Heart right ventricle (tissue), 16 donors: ENCODE measurements around the gene BTG3. TPM values are rescaled to one million over a fixed set of nuclear protein-coding genes. Genes with fewer than 3 reads are reported as not detected.
A peak's percentile ranks its signal among the peaks of the same experiment; 100 is the strongest.

Experiments
- ATAC-seq, 8 donors: fragments of 200-7000 bp; cut with Tn5 transposase; one replicate each; pipeline ENCODE4 v1.9.1; 2020; ENCODE audit warnings: mild to moderate bottlenecking in 8 of 8, moderate library complexity in 8 of 8, moderate number of reproducible peaks in 1 of 8
- DNase-seq, 2 donors: peaks; one replicate each; pipeline ENCODE4 v3.0.0-alpha.2; 2020
- H3K27ac ChIP-seq, 10 donors: fragments of 200-600 bp; sonication (generic) in 2 of 10; one replicate each; pipeline versions ENCODE4 v1.5.0 to v1.8.0; 2020 to 2022; ENCODE audit warnings: mild to moderate bottlenecking in 3 of 10
- H3K27me3 ChIP-seq, 7 donors: fragments of 200-600 bp; one replicate each; pipeline ENCODE4 v1.8.0; 2021 to 2022; ENCODE audit warnings: mild to moderate bottlenecking in 2 of 7
- H3K36me3 ChIP-seq, 9 donors: fragments of 200-600 bp; sonication (generic) in 1 of 9; one replicate each; pipeline versions ENCODE4 v1.5.0 to v1.8.0; 2020 to 2022; ENCODE audit warnings: mild to moderate bottlenecking in 2 of 9
- H3K4me1 ChIP-seq, 9 donors: fragments of 200-600 bp; sonication (generic) in 1 of 9; one replicate each; pipeline versions ENCODE4 v1.5.0 to v1.8.0; 2020 to 2022; ENCODE audit warnings: mild to moderate bottlenecking in 4 of 9
- H3K4me3 ChIP-seq, 10 donors: fragments of 200-600 bp; sonication (generic) in 2 of 10; one replicate each; pipeline versions ENCODE4 v1.5.0 to v1.8.0; 2020 to 2022; ENCODE audit warnings: mild to moderate bottlenecking in 7 of 10, moderate library complexity in 2 of 10
- H3K9me3 ChIP-seq, 11 donors: fragments of 200-600 bp in 10 of 11; sonication (generic) in 2 of 11; one replicate each; pipeline versions ENCODE4 v1.5.0 to v1.8.0; 2013 to 2022; ENCODE audit warnings: mild to moderate bottlenecking in 2 of 11, control low read depth in 1 of 11, moderate library complexity in 1 of 11
- WGBS, 2 donors: extraction: QIAGEN DNeasy Blood & Tissue Kit; methylation state at CpG; one replicate each; pipeline ENCODE4 v1.1.7; 2013; ENCODE audit warnings: inconsistent platforms in 1 of 2; 5-methylcytosine and 5-hydroxymethylcytosine counted together
- intact Hi-C, 10 donors: fragments of 100-400 bp; cut with DNase I; formaldehyde crosslinking; loops; one replicate each; pipeline versions ENCODE4 v1.11.1 to v1.14.2; 2022
- polyA plus RNA-seq, 2 donors: library from polyadenylated mRNA; stranded (reverse); fragments of 200-250 nt; gene quantifications; one replicate each; pipeline ENCODE4 v1.2.3, GENCODE V29; 2013
- total RNA-seq, 10 donors: library from RNA; stranded (reverse); fragmentation: NEBNext Ultra II Directional in 3 of 10; extraction: Animal tissue kit (Norgen Biotek cat#: 25700) in 3 of 10; gene quantifications; one replicate each; pipeline versions ENCODE4 v1.2.1 to v1.2.4, GENCODE V29; 2021 to 2023
- TF ChIP-seq, protein P1 (sequence below), 9 donors: fragments of 200-600 bp; sonication (generic) in 2 of 9; IDR thresholded peaks; one replicate each; pipeline versions ENCODE4 v1.5.0 to v1.8.0; 2021 to 2022; ENCODE audit warnings: antibody characterized with exemption in 9 of 9, mild to moderate bottlenecking in 5 of 9, moderate library complexity in 1 of 9
- donor health status: Arrhythmogenic right ventricular cardiomyopathy.
- donor health status: ischemic (EF 13 %, LVEDD 7.1; RV severe dilation, severe dysfunction).
- donor health status: healthy with polysubstance abuse.
- donor health status: DM: no; HTN: yes; CAD: no.
- donor health status: DM: no; HTN: no; CAD: no.
- donor health status: ischemic (EF 25% LVEDD 6.9; RV normal size, moderate dysfunction).
- donor health status: ischemic (EF 25% LVEDD 5.7; RV mildly dilated, moderate dysfunction).
- donor health status: healthy.
- donor health status: DM: yes; HTN: yes; CAD: no.
- donor health status: Ischemic cardiomyopathy.
- donor health status: ischemic (EF 35%, LVEDD 5.7; RV mildly dilated, moderate dysfunction).
- donor health status: nonischemic (EF 11% LVEDD 7.7; RV severe dilation, severe dysfunction).
- donor health status: DM: yes; HTN: yes; CAD: no.
- donor health status: PGD.
- donor health status: ischemic (EF 29% LVEDD 5.4; RV normal size, mild dysfunction).
- donor health status: nonischemic (EF 23%, LVEDD 6.1; RV moderate dilation, normal function).

Gene BTG3
- total and polyA plus RNA-seq, 12 donors, result 2.4 to 13.2 (median 5.5) TPM

DNA sequence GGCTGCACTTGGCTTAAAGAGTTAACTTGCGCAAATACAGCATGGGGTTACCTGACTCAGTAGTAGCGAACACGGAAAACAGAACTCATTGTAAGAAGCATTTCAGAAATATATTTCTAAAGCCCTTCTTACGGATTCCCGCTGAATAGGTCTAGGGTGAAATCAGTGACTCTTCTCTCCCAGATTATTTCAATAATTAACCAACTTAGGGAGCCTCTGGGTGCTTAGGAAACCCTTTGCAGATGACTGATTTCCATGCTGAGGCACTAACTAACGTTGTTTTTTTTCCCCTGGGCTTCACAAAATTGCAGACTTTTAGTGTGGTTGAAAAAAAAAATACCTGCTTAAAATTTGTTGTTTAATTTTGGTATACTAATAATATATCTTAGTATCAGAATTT, 40.3 kb downstream of the BTG3 start:
- Histone ChIP-seq H3K9me3 (no peaks in the 10 kb centered on the region), H3K36me3 (no peaks in the 10 kb centered on the region), H3K27ac (no peak overlapping the region), H3K4me3 (no peak overlapping the region), H3K4me1 (peaks cover 0 to 8% (median 0%) of the 10 kb centered on the region in 9 donors), H3K27me3 (no peaks in the 10 kb centered on the region)
- ATAC-seq (no peak), DNase-seq (no peak)
- intact Hi-C loops, result loop anchor here in 1 of 10 donors (10.0 kb wide), 1 partner anchor 168 kb away; no protein-coding TSS in a partner anchor
- TF ChIP-seq, protein P1, sequence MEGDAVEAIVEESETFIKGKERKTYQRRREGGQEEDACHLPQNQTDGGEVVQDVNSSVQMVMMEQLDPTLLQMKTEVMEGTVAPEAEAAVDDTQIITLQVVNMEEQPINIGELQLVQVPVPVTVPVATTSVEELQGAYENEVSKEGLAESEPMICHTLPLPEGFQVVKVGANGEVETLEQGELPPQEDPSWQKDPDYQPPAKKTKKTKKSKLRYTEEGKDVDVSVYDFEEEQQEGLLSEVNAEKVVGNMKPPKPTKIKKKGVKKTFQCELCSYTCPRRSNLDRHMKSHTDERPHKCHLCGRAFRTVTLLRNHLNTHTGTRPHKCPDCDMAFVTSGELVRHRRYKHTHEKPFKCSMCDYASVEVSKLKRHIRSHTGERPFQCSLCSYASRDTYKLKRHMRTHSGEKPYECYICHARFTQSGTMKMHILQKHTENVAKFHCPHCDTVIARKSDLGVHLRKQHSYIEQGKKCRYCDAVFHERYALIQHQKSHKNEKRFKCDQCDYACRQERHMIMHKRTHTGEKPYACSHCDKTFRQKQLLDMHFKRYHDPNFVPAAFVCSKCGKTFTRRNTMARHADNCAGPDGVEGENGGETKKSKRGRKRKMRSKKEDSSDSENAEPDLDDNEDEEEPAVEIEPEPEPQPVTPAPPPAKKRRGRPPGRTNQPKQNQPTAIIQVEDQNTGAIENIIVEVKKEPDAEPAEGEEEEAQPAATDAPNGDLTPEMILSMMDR (IDR thresholded peaks at IDR 0.05), result no peak
- 79 to 86% methylated on average over 6 of the region's 6 CpGs for WGBS, 2 donors

- Histone ChIP-seq H3K4me3 (no peak overlapping the region), H3K9me3 (no peaks in the 10 kb centered on the region), H3K27me3 (no peaks in the 10 kb centered on the region), H3K36me3 (no peaks in the 10 kb centered on the region), H3K4me1 (no peaks in the 10 kb centered on the region), H3K27ac (no peak overlapping the region)
- intact Hi-C loops, result loop anchor here in 1 of 10 donors (10.0 kb wide), 1 partner anchor 166 kb away; no protein-coding TSS in a partner anchor
- TF ChIP-seq, protein P1 (IDR thresholded peaks at IDR 0.05), result no peak
- no peak for ATAC-seq
- 88 to 90% methylated on average over 9 of the region's 9 CpGs for WGBS, 2 donors
- no peak for DNase-seq
These were observed 41.9 kb downstream of the BTG3 start for GRCh38 chr21:17570786-17571185.

GRCh38 chr21:17560377-17561025, 52.2 kb downstream of the BTG3 start:
- peaks cover 0 to 4% (median 0%) of the 10 kb centered on the region in 9 donors for H3K4me1 ChIP-seq
- ATAC-seq, result no peak
- H3K4me3 ChIP-seq, result no peak overlapping the region
- WGBS, 2 donors, result 55 to 57% methylated on average over 5 of the region's 5 CpGs
- no peak overlapping the region for H3K27ac ChIP-seq
- no peak for DNase-seq
- intact Hi-C loops, result no loop called here
- no peaks in the 10 kb centered on the region for H3K27me3 ChIP-seq
- peaks cover 0 to 6% (median 0%) of the 10 kb centered on the region in 9 donors for H3K36me3 ChIP-seq
- H3K9me3 ChIP-seq, result no peaks in the 10 kb centered on the region
- TF ChIP-seq, protein P1 (IDR thresholded peaks at IDR 0.05), result no peak

DNA sequence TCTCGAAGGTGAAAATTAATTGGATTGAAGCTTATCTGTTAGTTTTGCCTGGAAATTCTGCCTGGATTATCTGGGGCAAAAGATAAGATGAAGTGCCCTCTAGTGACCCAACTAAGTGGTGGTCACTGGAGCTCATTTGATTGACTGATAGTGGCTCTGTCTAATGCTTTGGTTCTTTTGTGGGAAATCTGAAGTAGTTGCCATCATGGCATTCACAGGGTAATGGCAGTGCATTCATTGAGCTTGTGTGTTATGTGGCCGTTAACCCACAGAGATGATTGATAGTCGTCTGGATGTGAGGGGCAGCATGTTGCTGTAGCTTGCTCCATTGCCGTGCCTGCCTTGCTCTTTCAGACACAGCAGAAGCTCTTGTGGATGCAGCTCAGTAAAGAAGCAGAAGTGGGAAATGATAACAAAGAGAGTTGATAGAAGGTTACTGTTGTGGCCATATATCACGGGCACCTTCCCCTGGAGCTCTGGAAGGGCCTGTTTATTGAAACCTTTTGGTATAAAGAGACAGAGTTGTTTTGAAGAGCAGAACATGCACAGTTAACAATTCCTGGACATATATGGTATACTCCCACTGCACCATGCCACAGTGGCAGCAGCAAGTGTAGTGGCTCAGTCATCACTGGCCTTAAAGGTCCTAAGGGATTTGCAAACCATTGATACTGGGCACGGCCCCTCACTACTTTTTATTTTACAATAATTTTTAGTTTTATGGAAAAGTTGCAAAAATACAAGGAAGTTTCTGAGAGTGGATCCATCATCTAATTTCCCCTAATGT, 57.8 kb downstream of the BTG3 start:
- Histone ChIP-seq H3K4me3 (no peak overlapping the region), H3K9me3 (no peaks in the 10 kb centered on the region), H3K27ac (peak overlapping the region in 3 of 10 donors; percentile 12 to 23 (median 22)), H3K36me3 (peaks cover 0 to 6% (median 0%) of the 10 kb centered on the region in 9 donors), H3K4me1 (peaks cover 0 to 18% (median 0%) of the 10 kb centered on the region in 9 donors), H3K27me3 (no peaks in the 10 kb centered on the region)
- intact Hi-C loops, result no loop called here
- DNase-seq (no peak), ATAC-seq (peak in 6 of 8 donors; percentile 11 to 65 (median 54))
- WGBS, 2 donors, result 34% methylated on average over 6 of the region's 6 CpGs
- TF ChIP-seq, protein P1 (IDR thresholded peaks at IDR 0.05), result peak in 6 of 9 donors; percentile 10 to 40 (median 26)
